ENCODE data around the gene IPO13. TPM values are rescaled to one million over a fixed set of nuclear protein-coding genes. Genes with fewer than 3 reads are reported as not detected.

The IPO13 gene
- polyA plus RNA-seq, 1 of the 3 experiments (the other 2 are of a cell fraction), result 15.5 TPM

DNA sequence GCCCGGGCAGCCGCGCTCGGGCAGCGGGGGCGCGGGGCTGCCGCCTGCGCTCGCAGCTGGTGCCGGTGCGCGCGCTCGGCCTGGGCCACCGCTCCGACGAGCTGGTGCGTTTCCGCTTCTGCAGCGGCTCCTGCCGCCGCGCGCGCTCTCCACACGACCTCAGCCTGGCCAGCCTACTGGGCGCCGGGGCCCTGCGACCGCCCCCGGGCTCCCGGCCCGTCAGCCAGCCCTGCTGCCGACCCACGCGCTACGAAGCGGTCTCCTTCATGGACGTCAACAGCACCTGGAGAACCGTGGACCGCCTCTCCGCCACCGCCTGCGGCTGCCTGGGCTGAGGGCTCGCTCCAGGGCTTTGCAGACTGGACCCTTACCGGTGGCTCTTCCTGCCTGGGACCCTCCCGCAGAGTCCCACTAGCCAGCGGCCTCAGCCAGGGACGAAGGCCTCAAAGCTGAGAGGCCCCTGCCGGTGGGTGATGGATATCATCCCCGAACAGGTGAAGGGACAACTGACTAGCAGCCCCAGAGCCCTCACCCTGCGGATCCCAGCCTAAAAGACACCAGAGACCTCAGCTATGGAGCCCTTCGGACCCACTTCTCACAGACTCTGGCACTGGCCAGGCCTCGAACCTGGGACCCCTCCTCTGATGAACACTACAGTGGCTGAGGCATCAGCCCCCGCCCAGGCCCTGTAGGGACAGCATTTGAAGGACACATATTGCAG is 10.2 kb upstream of the IPO13 start:
- Histone ChIP-seq H3K4me1 (ENCODE audit: control insufficient read depth in 1 of 2, insufficient read depth in 2 of 2, low read depth in 1 of 2, low read length in 1 of 2) (peaks cover 0 to 10% of the 10 kb centered on the region in 2 experiments; a peak in 2 of 4 replicates), H3K36me3 (replicated peaks in 1 of 2; ENCODE audit: control insufficient read depth in 1 of 2, insufficient read depth in 2 of 2, low read length in 1 of 2) (no peaks in the 10 kb centered on the region), H3K9me2 (no peaks in the 10 kb centered on the region), H3F3A (replicated peaks; ENCODE audit: insufficient read depth) (no peaks in the 10 kb centered on the region), H3K9ac (no peak overlapping the region), H3K9me3 (no peaks in the 10 kb centered on the region), H3K27ac (ENCODE audit: low read depth in 2 of 2, low read length in 1 of 2) (no peak overlapping the region), H4K20me1 (ENCODE audit: insufficient read depth) (no peaks in the 10 kb centered on the region), H3K79me2 (ENCODE audit: insufficient read depth) (no peaks in the 10 kb centered on the region), H3K4me3 (ENCODE audit: low read depth in 2 of 2, low read length in 1 of 2) (peak overlapping the region in 1 of 2 experiments; percentile 37; a peak in 2 of 4 replicates), H3K4me2 (no peak overlapping the region), H3K27me3 (ENCODE audit: insufficient read depth) (no peaks in the 10 kb centered on the region), H2AFZ (ENCODE audit: low read depth) (no peak overlapping the region)
- ChIA-PET POLR2A (interaction anchor here (2.7 to 2.8 kb wide), 2 partner anchors 9 to 173 kb away, joined by 10 to 26 read pairs; no protein-coding TSS in a partner anchor), CTCF (interaction anchor here (0.7 to 15.4 kb wide), 15 partner anchors 10 to 710 kb away, joined by 3 to 533 read pairs (median 13); partner anchors contain the start of genes CCDC24, IPO13, KDM4A and ST3GAL3)
- 53% methylated on average over 24 of the region's 56 CpGs for WGBS (ENCODE audit: low lambda C conversion rate)
- TF ChIP-seq JUND (IDR thresholded peaks at IDR 0.05) (no peak), RXRA (IDR thresholded peaks at IDR 0.05; ENCODE audit: borderline replicate concordance, low read depth) (no peak), TEAD4 (IDR thresholded peaks at IDR 0.05; ENCODE audit: borderline replicate concordance, insufficient read depth) (no peak), SIN3A (IDR thresholded peaks at IDR 0.05; ENCODE audit: borderline replicate concordance, low read depth, low read length) (no peak), POLR2AphosphoS5 (IDR thresholded peaks at IDR 0.05; ENCODE audit: low read depth, low read length) (no peak), MEF2A (IDR thresholded peaks at IDR 0.05; ENCODE audit: borderline replicate concordance, low read depth) (no peak), YY1 (IDR thresholded peaks at IDR 0.05; ENCODE audit: low read depth) (no peak), GABPA (IDR thresholded peaks at IDR 0.05; ENCODE audit: low read depth) (no peak), TCF12 (IDR thresholded peaks at IDR 0.05) (no peak), TAF1 (IDR thresholded peaks at IDR 0.05; ENCODE audit: borderline replicate concordance, low read depth, low read length) (no peak), EP300 (IDR thresholded peaks at IDR 0.05; ENCODE audit: borderline replicate concordance in 1 of 2, low read depth in 1 of 2, low read length in 1 of 2) (no peak), NRF1 (IDR thresholded peaks at IDR 0.05; ENCODE audit: low read depth, low read length) (no peak), GATA2 (CRISPR knock-in tag; IDR thresholded peaks at IDR 0.05) (no peak), RAD21 (IDR thresholded peaks at IDR 0.05; ENCODE audit: low read length) (no peak), ELF1 (IDR thresholded peaks at IDR 0.05) (no peak), FOXM1 (IDR thresholded peaks at IDR 0.05; ENCODE audit: low read depth) (no peak), CTCF (IDR thresholded peaks at IDR 0.05) (no peak)
- TF ChIP-seq, protein P1, sequence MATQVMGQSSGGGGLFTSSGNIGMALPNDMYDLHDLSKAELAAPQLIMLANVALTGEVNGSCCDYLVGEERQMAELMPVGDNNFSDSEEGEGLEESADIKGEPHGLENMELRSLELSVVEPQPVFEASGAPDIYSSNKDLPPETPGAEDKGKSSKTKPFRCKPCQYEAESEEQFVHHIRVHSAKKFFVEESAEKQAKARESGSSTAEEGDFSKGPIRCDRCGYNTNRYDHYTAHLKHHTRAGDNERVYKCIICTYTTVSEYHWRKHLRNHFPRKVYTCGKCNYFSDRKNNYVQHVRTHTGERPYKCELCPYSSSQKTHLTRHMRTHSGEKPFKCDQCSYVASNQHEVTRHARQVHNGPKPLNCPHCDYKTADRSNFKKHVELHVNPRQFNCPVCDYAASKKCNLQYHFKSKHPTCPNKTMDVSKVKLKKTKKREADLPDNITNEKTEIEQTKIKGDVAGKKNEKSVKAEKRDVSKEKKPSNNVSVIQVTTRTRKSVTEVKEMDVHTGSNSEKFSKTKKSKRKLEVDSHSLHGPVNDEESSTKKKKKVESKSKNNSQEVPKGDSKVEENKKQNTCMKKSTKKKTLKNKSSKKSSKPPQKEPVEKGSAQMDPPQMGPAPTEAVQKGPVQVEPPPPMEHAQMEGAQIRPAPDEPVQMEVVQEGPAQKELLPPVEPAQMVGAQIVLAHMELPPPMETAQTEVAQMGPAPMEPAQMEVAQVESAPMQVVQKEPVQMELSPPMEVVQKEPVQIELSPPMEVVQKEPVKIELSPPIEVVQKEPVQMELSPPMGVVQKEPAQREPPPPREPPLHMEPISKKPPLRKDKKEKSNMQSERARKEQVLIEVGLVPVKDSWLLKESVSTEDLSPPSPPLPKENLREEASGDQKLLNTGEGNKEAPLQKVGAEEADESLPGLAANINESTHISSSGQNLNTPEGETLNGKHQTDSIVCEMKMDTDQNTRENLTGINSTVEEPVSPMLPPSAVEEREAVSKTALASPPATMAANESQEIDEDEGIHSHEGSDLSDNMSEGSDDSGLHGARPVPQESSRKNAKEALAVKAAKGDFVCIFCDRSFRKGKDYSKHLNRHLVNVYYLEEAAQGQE (IDR thresholded peaks at IDR 0.05; ENCODE audit: low read depth, low read length), result no peak
- peak; percentile 87 for DNase-seq

Measured in SK-N-SH (cell line).